ENCODE measurements around the gene DKK2.
"Not testable (repeated sequence)": the region's sequence is repeated elsewhere in the genome, so short reads cannot be mapped to it uniquely, and the experiment has no call there.

Gene DKK2

DNA sequence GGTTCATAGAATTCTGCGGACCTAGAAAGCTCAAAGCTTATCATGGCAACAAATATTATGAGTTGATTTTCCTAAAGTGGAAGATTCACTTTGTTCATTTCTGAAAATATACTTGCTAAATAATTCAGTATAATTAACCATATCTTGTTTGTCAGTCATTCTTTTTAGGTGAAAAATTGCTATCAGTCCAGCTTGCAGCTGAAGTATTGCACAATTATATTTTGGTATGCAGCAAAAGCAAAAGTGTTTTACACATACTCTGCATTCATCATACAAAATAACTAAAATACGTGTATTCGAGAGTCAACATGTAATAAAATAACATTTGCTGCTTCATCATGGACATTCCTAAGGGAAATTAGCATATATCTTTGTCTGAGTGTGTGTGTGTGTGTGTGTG lies 24.8 kb downstream of the DKK2 start:
- no peak for DNase-seq

DNA sequence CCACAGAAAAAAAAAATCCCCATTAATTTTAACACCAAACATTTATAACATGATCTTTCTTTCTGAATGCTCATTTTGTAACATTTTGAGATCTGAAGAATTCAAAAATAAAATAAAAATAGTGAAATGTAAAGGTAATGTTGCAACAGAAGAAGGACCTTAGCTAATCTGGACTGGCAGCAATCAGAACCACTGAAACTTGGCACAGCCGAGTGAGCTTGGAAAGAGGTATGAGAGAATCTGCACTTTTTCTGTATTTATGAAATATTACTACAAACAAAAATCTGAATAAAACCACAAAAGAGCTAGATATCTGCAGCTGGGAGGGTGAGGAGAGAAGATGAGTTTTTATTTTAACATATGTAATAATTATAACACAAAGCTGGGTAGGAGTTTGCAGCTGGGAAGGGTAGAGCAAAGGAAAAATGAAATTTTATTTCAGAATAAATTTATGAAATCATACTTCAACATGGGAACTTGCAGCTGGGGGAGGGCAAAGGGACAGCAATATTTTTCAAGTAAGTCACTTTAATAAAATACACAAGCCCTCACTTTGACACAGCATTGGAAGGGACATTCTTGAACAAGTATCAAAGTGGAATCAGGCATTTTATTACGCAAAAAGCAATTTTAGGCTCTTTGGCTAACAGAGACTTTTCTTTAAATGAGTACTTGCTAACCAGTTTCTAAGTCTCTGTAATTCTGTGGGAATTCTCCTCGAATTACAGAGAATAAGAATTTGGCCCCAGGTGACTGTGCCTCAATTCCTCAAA lies 26.7 kb downstream of the DKK2 start:
- DNase-seq: no peak

DNA sequence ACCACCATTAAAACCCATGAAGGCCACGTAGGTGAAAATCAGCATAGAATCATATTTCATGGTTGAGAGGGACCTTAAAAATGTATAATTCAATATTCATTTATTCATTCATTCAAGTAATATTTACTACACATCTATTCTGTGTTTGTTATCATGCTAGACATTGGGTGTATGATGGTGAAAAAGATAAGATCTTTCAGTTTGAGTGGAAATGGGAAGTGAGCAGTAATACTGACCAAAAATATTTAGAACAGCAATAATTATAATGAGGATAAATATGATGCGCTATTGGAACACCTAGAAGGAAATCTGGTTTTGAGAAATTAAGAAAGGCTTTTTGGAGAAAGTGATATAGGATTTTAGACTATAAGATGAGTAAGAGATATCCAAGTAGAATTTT lies 28.0 kb downstream of the DKK2 start:
- DNase-seq: no peak

DNA sequence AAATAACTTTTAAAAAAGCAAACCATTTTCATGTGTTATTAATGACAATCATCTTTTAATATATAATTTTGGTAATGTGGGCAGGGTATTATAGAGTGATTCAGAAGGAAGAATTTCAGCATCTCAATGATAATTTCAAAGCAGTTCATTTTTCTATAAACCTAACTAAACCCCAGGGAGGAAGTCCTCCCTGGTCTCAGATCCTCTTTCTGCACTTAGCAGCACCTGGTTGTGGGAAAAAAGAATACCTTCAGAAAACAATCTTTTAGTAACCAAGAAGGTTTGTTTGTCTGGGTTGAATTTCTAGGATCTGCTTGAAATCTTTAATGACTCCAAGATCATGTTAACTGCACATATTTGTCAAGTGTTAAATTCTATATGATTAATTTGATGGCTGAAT lies 29.9 kb downstream of the DKK2 start:
- DNase-seq: peak; percentile 9

DNA sequence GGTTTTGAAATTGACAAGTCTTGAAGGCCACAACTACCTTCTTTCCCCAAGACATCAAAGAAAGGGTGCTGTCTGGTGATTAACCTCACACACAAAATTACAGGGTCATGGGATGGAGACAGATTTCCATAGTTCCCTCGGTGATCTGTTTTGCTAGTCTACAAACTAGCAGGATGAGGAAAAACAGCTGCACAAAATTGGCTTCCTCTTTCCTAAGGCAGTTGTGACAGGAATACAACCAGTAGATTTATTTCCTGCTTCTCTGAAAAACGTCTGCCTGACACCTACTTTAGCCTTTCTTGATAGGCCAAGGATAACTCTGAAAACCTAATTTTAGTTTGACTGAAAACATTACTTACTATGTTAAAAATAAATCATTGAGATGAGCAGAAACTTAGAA lies 39.6 kb downstream of the DKK2 start:
- no peak for DNase-seq

DNA sequence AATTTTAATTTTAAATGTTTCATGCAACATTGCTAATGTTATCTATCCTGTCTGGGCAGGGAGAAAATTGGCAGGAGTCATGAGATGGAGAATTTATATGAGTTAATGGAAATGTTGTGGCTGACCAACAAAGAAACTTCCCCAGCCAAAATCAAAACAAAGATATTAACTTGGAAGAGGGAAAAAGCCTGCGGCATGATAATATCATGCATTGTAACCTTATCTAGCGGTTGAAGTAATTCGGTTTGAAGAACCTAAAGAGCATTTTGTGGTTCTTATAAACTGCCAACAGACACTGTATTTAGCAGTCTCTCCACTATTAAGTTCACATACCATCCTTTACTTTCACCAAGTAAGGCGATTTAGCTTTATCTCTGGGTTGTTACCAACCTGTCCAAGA lies 42.3 kb downstream of the DKK2 start:
- DNase-seq: no peak

DNA sequence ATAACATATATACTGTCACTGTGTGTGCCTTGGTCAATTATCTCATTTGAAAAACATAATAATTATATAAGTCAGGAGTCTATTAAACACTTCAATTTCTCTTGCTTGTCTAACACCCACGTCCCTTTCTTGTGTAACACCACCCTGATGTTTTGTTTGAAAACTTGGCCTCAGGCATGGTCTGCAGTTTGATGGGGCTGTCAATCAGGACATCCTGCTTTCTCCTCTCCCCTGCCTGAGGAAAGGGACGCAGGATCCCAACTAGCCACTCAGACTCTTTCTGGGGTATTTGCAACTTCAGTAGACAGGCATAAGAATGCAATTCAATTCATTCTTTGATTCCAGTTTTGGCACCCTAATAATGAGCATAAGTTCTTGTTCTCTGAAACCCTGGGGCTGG lies 48.8 kb downstream of the DKK2 start:
- DNase-seq: no peak

DNA sequence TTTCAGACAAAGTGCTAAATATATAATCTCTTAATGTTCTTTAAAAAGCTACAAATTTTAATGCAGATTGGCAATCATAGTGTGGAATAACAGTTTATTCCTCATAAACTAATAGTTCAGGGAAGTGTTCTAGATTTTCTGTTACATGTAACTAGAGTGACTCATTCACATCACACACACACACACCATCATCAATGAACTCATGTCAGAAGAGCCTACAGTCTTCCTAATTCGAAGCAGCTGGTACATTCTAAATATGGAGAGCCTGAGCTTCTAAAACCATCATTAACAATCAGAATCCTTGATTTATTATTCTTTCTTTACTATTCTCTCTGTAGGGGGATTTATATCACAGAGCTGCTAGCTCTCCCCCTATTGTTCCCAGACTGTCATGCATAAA lies 49.6 kb downstream of the DKK2 start:
- DNase-seq: no peak

DNA sequence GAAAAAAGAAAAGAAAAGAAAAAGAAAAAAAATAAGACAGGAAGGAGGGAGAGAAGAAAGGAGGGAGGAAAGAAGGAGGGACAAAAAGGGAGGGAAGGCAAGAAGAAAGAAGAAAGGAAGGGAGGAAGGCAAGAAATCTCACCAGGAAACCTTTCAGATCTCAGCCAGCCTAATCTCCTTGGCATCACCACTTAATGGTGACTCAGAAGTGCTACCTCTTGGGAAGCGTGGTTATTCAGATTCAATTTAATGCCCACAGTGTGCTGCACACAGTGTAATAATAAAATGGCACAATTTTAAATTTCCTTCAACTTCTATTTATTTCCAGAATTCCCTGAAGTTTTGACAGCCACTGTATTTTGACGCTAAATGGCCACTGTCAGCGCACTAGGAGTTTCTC lies 50.3 kb downstream of the DKK2 start:
- DNase-seq: no peak

DNA sequence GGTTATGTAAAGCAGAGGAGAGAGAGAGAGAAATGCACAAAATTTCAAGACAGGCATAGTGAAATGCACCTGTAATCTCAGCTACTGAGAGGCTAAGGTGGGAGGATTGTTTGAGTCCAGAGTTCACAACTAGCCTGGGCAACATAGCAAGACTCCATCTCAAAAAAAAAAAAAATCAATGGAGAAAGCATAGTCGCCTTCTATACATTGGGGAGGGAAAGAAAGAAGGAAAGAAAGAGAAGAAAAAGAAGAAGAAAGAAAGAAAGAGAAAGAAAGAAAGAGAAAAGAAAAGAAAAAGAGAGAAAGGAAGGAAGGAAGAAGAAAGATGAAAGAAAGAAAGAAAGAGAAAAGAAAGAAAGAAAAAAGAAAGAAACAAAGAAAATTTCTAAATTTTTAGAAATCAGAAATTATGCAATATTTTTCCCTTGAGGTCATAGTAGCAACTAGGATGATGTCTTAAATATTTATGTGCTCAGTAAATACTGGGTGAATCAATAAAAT lies 53.4 kb downstream of the DKK2 start:
- DNase-seq: no peak

DNA sequence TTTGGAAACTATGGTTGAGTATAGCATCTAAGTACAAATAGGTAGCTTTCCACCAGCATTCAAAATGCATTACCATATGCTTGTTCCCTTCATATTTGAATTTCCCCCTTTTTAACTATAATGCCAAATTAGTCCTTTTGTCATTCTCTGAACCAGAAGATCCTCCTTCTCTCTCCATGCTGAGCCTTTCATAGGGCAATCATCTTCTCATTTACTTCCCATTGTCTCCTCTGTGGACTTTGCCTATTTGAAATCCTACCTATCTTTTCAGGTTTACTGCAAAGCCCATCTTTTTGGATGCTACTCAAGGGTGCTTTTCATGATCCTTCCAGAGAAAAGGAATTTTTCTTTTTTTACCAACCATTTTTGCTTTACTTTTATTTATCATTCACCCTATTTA lies 54.7 kb downstream of the DKK2 start:
- DNase-seq: no peak

DNA sequence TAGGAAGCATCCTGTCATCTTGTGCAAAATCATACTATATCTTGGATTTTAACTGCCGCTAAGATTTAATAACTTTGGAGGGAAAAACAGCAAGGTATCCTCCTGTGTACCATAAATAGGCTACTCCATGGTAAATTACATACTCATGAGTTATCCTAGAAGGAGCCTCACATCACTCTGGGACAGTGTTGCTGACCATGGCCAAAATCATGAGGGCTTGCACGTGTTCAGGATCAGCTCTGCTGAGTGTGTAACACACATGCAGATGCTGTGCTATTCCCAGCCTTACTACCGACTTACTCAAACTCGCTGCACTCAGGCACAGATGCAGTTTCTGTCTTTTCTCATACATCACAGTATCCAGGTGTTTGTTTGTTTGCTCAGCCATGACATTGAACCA lies 56.6 kb downstream of the DKK2 start:
- DNase-seq: no peak

DNA sequence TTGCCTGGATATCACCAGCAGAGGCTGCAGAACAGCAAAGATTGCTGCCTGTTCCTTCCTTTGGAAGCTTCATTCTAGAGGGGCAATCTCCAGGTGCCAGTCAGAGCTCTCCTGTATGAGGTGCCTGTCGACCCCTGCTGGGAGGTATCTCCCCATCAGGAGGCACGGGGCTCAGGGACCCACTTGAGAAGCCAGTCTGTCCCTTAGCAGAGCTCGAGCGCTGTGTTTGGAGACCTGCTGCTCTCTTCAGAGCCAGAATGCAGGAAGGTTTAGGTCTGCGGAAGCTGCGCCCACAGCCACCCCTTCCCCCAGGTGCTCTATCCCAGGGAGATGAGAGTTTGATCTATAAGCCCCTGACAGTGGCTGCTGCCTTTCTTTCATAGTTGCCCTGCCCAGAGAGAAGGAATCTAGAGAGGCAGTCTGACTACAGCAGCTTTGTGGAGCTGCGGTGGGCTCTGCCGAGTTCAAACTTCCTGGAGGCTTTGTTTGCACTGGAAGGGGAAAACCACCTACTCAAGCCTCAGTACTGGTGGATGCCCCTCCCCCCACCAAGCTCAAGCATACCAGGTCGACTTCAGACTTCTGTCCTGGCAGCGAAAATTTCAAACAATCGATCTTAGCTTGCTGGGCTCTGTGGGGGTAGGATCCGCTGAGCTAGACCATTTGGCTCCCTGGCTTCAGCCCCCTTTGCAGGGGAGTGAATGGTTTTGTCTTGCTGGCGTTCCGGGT lies 57.9 kb downstream of the DKK2 start:
- no peak for DNase-seq

DNA sequence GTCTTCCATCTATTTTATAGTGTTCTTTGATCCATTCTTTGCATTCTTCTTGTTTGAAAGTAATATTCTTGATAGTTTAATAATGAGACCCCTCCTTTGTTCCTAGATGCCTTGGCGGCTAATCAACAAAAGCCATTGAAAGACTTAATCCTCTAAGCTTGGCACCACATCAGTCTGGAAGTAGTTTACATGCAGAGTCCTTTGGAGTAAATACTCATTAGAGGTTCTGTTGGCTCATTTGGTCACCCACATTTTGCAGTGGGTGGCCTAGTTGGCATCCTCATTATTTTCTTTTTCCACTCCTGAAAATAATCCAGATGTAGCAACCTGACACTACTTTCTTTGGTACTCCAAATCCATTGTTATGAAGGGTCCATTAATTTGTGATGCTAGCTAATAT lies 64.5 kb downstream of the DKK2 start:
- no peak for DNase-seq

DNA sequence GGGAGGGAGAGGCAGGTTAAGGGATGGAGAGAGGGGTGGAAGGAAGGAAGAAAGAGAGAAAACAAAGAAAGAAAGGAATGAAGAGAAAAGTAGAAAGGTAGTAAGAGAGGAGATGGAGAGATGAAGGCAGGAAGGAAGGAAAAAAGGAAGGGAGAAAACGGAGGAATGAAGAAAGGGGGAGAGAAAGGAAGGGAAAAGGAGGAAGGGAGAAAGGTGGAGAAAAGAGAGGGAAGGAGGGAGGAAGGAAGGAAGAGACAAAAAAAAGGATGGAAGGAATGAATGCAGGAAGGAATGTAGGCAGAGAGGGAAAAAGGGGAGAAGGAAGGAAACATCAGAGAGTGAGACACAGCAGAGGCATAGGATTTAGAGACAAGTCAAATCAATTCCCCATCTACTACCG lies 68.2 kb downstream of the DKK2 start:
- no peak for DNase-seq

DNA sequence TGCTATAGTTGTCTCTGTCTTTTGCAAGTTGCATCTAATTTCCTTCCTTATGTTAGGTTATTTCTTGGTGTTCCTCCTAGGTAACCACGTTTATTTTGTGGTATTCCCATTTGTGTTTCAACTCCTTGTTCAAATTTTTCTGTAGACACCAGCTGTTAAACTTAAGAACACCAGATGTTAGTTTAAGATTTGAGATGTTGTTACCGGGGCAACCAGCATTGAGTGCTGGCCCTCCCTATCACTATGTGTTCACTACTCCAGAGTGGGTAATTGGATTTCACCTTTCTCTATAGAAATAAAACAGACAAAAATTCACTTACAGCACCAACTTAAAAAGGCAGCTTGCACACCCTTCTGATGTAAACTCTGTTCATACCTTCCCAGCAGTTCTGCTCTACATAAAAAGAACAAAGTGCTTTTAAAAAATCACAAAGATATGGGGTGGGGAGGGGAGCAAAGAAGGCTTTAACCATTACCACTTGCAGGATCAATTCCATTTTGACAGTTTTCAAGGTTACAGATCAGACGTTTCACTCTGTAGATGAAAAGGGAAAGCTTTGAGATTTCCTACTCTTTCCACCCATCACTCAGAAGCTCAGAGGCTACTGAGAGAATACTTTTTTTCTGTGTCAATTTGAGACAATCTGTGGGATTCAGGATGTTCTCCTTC lies 82.9 kb downstream of the DKK2 start:
- no peak for DNase-seq

DNA sequence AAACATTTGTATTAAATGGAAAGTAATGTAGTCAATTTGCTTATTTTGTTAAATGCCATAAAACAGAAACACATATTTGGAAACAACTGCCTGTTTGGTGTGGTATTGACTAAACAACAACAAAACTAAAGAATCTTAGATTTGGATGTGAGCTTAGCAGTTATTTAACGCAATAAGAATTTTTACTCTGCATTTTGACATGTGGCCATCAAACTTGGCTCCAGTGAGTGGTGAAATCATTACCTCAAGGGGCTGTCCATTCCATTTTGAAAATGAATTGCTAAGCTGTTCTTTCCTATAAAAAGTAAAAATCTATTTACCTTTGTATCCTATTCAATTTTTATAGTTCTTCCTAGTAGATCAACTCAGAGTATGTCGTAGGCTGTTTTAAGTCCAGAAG lies 84.2 kb downstream of the DKK2 start:
- no peak for DNase-seq

DNA sequence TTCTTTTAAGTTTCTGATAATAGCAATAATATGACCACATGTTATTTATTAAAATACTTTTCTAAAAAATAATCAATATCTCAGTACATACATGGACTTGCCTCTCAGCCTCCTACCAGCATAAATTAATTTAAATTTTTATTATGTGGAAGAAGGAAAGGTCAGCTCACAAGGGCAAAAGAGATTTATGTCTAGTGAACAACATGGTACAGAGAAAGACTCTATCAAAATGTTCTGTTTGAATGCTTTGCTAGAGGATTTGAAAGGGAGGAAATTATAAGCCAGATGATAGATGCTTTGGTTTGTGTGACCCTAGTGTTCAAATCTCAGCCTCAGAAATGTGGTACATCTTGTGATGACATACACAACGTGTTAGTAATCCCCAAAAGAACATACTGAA lies 94.3 kb downstream of the DKK2 start:
- DNase-seq: no peak

DNA sequence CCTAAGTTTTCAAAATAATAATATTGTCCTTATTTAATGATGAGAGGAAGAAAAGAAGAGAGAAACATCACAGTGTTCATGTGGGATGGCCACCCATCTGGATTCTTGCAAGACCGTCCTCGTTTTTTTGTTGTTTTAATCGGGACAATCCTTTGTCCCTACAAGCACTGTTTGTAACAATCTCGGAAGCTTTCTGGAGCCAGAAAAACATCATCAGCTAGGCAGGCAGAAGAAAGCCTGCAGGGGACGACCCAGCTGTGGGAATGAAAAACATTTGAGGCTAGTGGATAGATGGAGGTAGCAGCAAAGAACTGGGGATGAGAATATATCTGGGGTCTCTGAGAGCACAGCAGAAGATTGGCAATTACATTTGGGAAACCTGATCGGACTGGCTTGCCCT lies 105.6 kb downstream of the DKK2 start:
- no peak for DNase-seq

DNA sequence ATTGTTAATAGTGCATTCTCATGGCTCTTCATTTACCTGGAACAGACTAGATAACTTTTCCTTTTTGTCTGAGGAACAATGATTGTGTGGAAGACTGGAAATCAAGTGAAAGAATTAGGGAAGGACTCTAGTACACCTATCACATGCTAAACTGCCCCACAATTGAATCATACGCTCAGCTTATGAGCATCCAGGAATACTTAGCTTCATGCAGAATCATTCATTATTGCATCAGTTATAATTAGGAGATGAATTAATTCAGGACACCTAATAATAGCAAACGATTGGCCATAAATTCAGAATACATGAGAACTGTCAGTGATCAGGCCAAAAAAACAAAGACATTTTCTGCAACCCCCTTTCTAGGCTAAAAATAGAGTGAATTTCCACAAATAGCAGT lies 106.9 kb downstream of the DKK2 start:
- no peak for DNase-seq

DNA sequence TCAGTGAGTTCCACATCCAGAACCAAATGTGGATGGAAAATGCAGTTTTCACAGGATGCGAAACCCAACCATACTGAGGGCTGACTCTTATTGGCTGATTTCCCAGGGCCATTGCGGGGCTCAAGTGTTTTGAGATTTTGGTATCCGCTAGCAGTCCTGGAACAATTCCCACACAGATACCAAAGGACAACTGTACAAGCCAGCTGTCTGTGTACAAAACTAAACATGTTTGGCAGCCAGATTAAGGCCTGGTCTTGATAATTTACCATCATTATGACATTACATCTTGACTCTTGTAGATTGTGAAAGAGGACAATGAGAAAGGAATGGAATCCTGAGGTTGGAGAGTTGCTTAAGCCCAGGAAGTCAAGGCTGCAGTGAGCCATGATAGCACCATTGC lies 121.9 kb downstream of the DKK2 start:
- no peak for DNase-seq

DNA sequence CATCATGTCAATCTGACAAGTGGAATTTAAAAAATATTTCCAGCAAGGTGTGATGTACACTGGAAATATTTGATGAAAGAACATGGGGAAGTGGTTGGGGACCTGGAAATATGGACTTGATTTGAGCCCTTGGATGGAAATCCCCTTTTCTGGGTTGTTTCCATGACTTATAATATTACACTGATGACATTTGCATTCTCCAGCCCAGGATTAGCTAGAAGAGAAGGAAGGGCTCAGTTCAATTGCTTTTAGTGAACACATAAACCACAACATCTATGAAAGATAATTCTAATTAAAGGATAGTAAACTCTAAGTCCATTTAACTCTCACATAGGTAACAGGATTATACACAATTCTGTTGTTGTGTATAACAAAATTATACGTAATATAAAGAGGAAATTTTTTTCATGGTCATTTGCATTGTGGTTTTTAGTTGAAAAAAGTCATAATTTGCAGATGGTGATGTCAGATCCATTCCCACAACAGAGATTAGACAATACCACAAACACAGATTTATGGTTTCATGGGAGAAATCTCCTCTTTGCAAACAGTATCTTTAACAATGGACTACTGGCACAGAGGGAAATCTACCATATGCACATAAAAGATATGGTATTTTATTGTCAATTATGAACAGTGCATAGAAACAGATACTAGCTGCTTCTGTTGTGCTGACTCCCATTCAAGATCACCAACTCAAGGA lies 126.5 kb downstream of the DKK2 start:
- DNase-seq: no peak

DNA sequence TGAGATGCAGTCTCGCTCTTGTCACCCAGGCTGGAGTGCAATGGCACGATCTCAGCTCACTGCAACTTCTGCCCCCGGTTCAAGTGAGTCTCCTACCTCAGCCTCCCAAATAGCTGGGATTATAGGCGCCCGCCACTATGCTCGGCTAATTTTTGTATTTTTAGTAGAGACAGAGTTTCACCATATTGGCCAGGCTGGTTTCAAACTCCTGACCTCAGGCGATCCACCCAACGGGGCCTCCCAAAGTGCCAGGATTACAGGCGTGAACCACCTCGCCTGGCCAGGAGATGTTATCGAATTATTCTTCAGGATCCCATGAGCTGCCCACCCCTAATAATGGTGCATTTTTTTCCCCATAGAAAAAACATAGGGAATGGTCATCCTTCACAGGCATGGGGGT lies 128.1 kb downstream of the DKK2 start:
- DNase-seq: not testable (repeated sequence)

Measured in RPMI8226 (cell line).